Measurements from ENCODE around the gene TMCC2.

DNA sequence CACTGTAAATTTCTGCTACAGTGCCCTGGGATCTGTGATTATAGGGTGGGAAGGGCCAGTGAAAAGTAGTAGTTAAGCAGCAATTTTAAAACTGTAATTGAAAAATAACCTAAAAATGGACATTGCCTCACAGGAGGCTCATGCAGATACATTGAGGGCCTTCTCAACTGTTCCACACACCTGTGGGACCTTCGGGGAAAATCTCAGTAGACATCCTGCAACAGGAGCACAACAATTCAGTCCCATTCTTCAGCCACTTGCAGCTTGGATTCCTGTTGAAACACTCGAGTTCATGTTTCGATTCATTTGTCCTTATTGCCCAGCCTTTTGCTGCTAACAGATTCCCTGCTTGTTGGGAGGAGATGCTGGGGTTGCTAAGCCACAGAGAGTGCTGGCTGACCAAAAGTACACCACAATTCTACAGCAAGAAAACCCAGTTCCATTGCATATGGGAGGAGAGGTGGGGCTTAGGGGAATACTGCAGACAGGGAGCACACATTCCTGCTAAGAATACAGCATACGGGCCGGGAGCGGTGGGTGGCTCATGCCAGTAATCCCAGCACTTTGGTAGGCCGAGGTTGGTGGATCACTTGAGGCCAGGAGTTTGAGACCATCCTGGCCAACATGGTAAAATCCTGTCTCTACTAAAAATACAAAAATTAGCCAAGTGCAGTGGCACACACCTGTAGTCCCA lies 4.5 kb downstream of the TMCC2 start:
- TF ChIP-seq, protein P1, sequence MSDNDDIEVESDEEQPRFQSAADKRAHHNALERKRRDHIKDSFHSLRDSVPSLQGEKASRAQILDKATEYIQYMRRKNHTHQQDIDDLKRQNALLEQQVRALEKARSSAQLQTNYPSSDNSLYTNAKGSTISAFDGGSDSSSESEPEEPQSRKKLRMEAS (IDR thresholded peaks at IDR 0.05): no peak
- TF ChIP-seq, protein P2, sequence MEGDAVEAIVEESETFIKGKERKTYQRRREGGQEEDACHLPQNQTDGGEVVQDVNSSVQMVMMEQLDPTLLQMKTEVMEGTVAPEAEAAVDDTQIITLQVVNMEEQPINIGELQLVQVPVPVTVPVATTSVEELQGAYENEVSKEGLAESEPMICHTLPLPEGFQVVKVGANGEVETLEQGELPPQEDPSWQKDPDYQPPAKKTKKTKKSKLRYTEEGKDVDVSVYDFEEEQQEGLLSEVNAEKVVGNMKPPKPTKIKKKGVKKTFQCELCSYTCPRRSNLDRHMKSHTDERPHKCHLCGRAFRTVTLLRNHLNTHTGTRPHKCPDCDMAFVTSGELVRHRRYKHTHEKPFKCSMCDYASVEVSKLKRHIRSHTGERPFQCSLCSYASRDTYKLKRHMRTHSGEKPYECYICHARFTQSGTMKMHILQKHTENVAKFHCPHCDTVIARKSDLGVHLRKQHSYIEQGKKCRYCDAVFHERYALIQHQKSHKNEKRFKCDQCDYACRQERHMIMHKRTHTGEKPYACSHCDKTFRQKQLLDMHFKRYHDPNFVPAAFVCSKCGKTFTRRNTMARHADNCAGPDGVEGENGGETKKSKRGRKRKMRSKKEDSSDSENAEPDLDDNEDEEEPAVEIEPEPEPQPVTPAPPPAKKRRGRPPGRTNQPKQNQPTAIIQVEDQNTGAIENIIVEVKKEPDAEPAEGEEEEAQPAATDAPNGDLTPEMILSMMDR (IDR thresholded peaks at IDR 0.05 in 2 of 3, conservative IDR thresholded peaks at IDR 0.05 in 1 of 3; ENCODE audit: borderline replicate concordance in 1 of 3, insufficient read depth in 1 of 3, low read depth in 2 of 3, low read length in 2 of 3): no peak
- TF ChIP-seq POLR2AphosphoS5 (IDR thresholded peaks at IDR 0.05; ENCODE audit: low read depth, low read length): no peak
- TF ChIP-seq POLR2A (IDR thresholded peaks at IDR 0.05; ENCODE audit: borderline replicate concordance, extremely low read depth, insufficient read depth, insufficient read length): no peak
